A673 (cell line): ENCODE results near the gene OR7G2. TPM values are rescaled to one million over a fixed set of nuclear protein-coding genes. Genes with fewer than 3 reads are reported as not detected.
A peak's percentile ranks its signal among the peaks of the same experiment; 100 is the strongest.
"Not testable (repeated sequence)": the region's sequence is repeated elsewhere in the genome, so short reads cannot be mapped to it uniquely, and the experiment has no call there.

ENCODE experiments used
- BruUV-seq: library from RNA; stranded (reverse); fragments of 400-500 nt; replicated peaks from 2 replicates; lab custom pipeline; 2021; lab: Mats Ljungman, UMichigan
- CTCF ChIA-PET: fragments of 300-600 bp; sonication (Branson Sonifier 250); formaldehyde crosslinking; loops from one replicate; lab custom pipeline; 2022; ENCODE audit warnings: antibody characterized with exemption; lab: Charles Lee
- POLR2A ChIA-PET: fragments of 300-600 bp; sonication (Branson Sonifier 250); formaldehyde crosslinking; loops from one replicate; lab custom pipeline; 2022; ENCODE audit warnings: antibody characterized with exemption; ENCODE audit not compliant: low non-redundant PET; lab: Charles Lee
- DNase-seq: peaks from one replicate; pipeline ENCODE4 v3.0.0-alpha.2; 2015; ENCODE audit warnings: low spot score
- H3K27ac ChIP-seq: fragments of 200-600 bp; sonication (generic); 2 replicates; pipeline ENCODE4 v1.5.1; 2016; ENCODE audit warnings: mixed run types, low read depth, mild to moderate bottlenecking, mixed read lengths, antibody characterized with exemption, low read length; ENCODE audit not compliant: poor library complexity, severe bottlenecking
- H3K27me3 ChIP-seq: fragments of 200-600 bp; sonication (generic); replicated peaks from 2 replicates; pipeline ENCODE4 v1.6.1; 2017; ENCODE audit warnings: mixed run types, low read depth, mild to moderate bottlenecking, mixed read lengths, antibody characterized with exemption, low read length; ENCODE audit not compliant: insufficient read depth, poor library complexity
- H3K36me3 ChIP-seq: fragments of 200-600 bp; sonication (generic); 2 replicates; pipeline ENCODE4 v1.6.1; 2016; ENCODE audit warnings: mixed run types, mild to moderate bottlenecking, mixed read lengths, antibody characterized with exemption, low read length; ENCODE audit not compliant: insufficient read depth, poor library complexity, severe bottlenecking
- H3K4me1 ChIP-seq: fragments of 200-600 bp; sonication (generic); 2 replicates; pipeline ENCODE4 v1.6.1; 2017; ENCODE audit warnings: mixed run types, mild to moderate bottlenecking, mixed read lengths, antibody characterized with exemption, low read length; ENCODE audit not compliant: insufficient read depth, poor library complexity, severe bottlenecking
- H3K4me3 ChIP-seq: fragments of 200-600 bp; sonication (generic); 2 replicates; pipeline ENCODE4 v1.5.1; 2016; ENCODE audit warnings: low read depth, mixed run types, mild to moderate bottlenecking, mixed read lengths, low read length; ENCODE audit not compliant: poor library complexity, severe bottlenecking
- H3K9me3 ChIP-seq: fragments of 200-600 bp; sonication (generic); 2 replicates; pipeline ENCODE4 v1.6.1; 2016; ENCODE audit warnings: mixed run types, low read depth, mild to moderate bottlenecking, mixed read lengths, antibody characterized with exemption, low read length; ENCODE audit not compliant: poor library complexity, severe bottlenecking
- CTCF ChIP-seq: fragments of 300-800, 200-600 bp; sonication (generic); conservative IDR thresholded peaks from 2 replicates; pipeline ENCODE4 v1.5.1; 2017; ENCODE audit warnings: low read depth, mild to moderate bottlenecking, antibody characterized with exemption, low read length, moderate library complexity, mixed read lengths
- EZH2 ChIP-seq: fragments of 200-600 bp; sonication (generic); IDR thresholded peaks from 2 replicates; pipeline ENCODE4 v1.6.1; 2017; ENCODE audit warnings: borderline replicate concordance, low read depth, mild to moderate bottlenecking, mixed read lengths, antibody characterized with exemption, low read length; ENCODE audit not compliant: poor library complexity, severe bottlenecking
- intact Hi-C: fragments of 100-400 bp; cut with micrococcal nuclease; formaldehyde crosslinking; loops from one replicate; pipeline ENCODE4 v1.10.0; 2022; ENCODE audit not compliant: unreplicated experiment
- total RNA-seq: library from RNA; stranded (reverse); gene quantifications from 2 replicates; pipeline ENCODE4 v1.2.3, GENCODE V29; 2021

OR7G2 gene
- total RNA-seq, 1 experiment from 2014 or later: not detected

DNA sequence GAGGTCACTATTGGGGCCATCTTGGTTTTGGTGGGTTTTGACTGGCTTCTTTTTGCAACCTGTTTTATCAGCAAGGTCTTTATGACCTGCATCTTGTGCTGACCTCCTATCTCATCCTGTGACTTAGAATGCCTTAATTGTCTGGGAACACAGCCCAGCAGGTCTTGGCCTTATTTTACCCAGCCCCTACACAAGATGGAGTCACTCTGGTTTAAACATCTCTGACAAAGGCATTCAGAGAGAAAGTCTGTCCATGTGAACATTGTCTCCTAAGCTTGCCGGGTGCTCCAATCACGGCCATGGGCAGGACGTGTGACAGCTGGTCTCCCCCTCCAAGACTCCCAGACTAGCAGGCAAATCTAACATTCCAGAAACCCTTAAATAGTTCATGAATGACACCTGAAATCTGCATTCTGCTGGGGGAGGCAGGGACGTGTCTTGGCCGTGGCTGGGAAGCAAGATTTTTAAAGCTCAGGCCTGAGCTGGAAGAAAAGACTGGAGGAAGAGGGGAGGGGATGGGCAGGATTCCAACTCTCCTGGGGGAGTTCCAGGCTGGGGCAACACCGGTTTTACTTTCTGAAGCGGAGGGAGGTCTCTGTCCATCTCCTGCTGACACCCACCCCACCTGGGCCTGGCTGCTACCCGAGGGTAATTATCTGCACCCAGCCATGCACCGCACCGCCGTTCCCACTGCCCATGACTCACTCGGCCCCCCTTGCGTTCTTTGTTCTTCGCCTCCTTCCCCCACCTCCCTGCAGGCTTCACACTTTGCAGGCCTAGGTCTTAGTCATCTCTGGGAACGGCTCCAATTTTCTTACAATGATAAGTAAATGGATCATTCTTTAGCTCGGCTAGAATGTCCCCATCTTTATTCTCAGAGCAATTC is 32.0 kb downstream of the OR7G2 start:
- BruUV-seq: no TSS peak
- H3K36me3 ChIP-seq: no peaks in the 10 kb centered on the region
- intact Hi-C loops: no loop called here
- TF ChIP-seq CTCF (no peak), EZH2 (no peak)
- H3K4me3 ChIP-seq: no peak overlapping the region
- POLR2A ChIA-PET: interaction anchor here (0.7 kb wide), 1 partner anchor 242 kb away, joined by 3 read pairs; no protein-coding TSS in a partner anchor
- CTCF ChIA-PET: no interaction called here
- H3K4me1 ChIP-seq: peaks cover 11% of the 10 kb centered on the region
- H3K27me3 ChIP-seq: no peaks in the 10 kb centered on the region
- peak overlapping the region; percentile 34 for H3K27ac ChIP-seq
- no peaks in the 10 kb centered on the region for H3K9me3 ChIP-seq
- DNase-seq: peak; percentile 98

DNA sequence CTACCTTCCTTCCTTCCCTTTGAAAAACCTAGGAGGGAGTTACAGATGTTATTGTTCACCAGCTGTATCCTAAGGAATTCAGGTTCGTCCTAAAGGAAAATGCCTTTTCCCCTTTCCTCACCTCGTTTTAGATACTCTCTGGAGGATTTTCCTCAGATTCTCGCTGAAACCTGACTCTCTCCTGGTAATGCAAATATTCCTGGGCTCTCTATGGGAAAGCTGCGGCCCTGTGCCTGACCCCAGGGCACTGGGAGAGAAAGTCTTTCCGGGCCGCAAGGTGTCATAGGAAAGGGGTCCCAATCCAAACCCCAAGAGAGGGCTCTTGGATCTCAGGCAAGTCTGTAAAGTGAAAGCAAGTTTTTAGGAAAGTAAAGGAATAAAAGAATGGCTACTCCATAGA is 33.5 kb downstream of the OR7G2 start:
- CTCF ChIA-PET: no interaction called here
- H3K9me3 ChIP-seq: no peaks in the 10 kb centered on the region

DNA sequence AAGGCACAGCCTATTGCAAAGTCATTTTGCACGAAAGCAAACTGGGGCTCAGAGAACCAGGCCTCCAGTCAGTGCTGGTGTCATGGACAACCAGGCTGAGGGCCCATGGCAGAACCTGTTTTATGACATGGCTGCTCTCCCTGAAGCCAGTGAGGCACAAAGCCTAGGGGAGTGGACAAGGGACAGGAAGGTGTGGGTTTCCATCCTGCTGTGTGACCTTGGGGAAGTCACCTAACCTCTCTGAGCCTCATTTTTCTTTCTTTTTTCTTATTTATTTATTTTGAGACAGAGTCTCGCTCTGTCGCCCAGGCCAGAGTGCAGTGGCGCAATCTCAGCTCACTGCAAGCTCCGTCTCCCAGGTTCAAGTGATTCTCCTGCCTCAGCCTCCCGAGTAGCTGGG is 35.6 kb downstream of the OR7G2 start:
- H3K4me3 ChIP-seq, BruUV-seq, H3K36me3 ChIP-seq, intact Hi-C loops, POLR2A ChIA-PET, H3K9me3 ChIP-seq, DNase-seq, H3K27ac ChIP-seq, H3K27me3 ChIP-seq, CTCF ChIA-PET: not testable (repeated sequence)
- H3K4me1 ChIP-seq: peaks cover 11% of the 10 kb centered on the region

More for the DNA sequence above, 33.5 kb downstream of the OR7G2 start:
- TF ChIP-seq CTCF: no peak
- no peak for TF ChIP-seq EZH2
- H3K4me3 ChIP-seq: no peak overlapping the region
- BruUV-seq: no TSS peak
- POLR2A ChIA-PET: no interaction called here
- DNase-seq: no peak
- H3K4me1 ChIP-seq: peaks cover 11% of the 10 kb centered on the region
- no peak overlapping the region for H3K27ac ChIP-seq
- H3K27me3 ChIP-seq: no peaks in the 10 kb centered on the region
- intact Hi-C loops: no loop called here
- no peaks in the 10 kb centered on the region for H3K36me3 ChIP-seq
